ENCODE data around the gene XIST.
"Not testable (repeated sequence)": the region's sequence is repeated elsewhere in the genome, so short reads cannot be mapped to it uniquely, and the experiment has no call there.

The XIST gene

GRCh38 chrX:73852467-73852866 lies at the start of gene XIST:
Gene XIST (minus strand): TSS chrX:73852714.
- DNase-seq, result no peak

GRCh38 chrX:73898315-73898714 lies 45.8 kb upstream of the XIST start:
- DNase-seq, result not testable (repeated sequence)

GRCh38 chrX:73892515-73893090 lies 40.1 kb upstream of the XIST start:
- not testable (repeated sequence) for DNase-seq

GRCh38 chrX:73882260-73882659 lies 29.7 kb upstream of the XIST start:
- DNase-seq, result not testable (repeated sequence)

GRCh38 chrX:73877687-73878086 lies 25.2 kb upstream of the XIST start:
- DNase-seq, result no peak

- DNase-seq, result no peak
These were observed 24.4 kb upstream of the XIST start for GRCh38 chrX:73876911-73877310.

- no peak for DNase-seq
These were observed 16.4 kb upstream of the XIST start for GRCh38 chrX:73868916-73869315.

GRCh38 chrX:73867144-73867543 lies 14.6 kb upstream of the XIST start:
- no peak for DNase-seq

GRCh38 chrX:73863852-73864251 lies 11.3 kb upstream of the XIST start:
- DNase-seq, result no peak

GRCh38 chrX:73863268-73863667 lies 10.8 kb upstream of the XIST start:
- DNase-seq, result no peak

GRCh38 chrX:73859622-73860021 lies 7.1 kb upstream of the XIST start:
- no peak for DNase-seq

- DNase-seq, result no peak
These were observed 3.0 kb upstream of the XIST start for GRCh38 chrX:73855546-73855945.

- DNase-seq, result no peak
These were observed 492 bp downstream of the XIST start for GRCh38 chrX:73852022-73852421.

- no peak for DNase-seq
These were observed 1.2 kb downstream of the XIST start for GRCh38 chrX:73851014-73852009.

GRCh38 chrX:73850124-73851013 lies 2.1 kb downstream of the XIST start:
- DNase-seq, result no peak

- no peak for DNase-seq
These were observed 3.4 kb downstream of the XIST start for GRCh38 chrX:73849073-73849472.

- no peak for DNase-seq
These were observed 4.5 kb downstream of the XIST start for GRCh38 chrX:73847991-73848390.

- no peak for DNase-seq
These were observed 5.4 kb downstream of the XIST start for GRCh38 chrX:73847100-73847499.

GRCh38 chrX:73842541-73843234 lies 9.8 kb downstream of the XIST start:
- DNase-seq, result no peak

- DNase-seq, result no peak
These were observed 11.2 kb downstream of the XIST start for GRCh38 chrX:73841337-73841736.

- DNase-seq, result no peak
These were observed 12.2 kb downstream of the XIST start for GRCh38 chrX:73840120-73840924.

GRCh38 chrX:73839152-73839551 lies 13.4 kb downstream of the XIST start:
- no peak for DNase-seq
